ENCODE results near the gene FHIP1A. TPM values are rescaled to one million over a fixed set of nuclear protein-coding genes. Genes with fewer than 3 reads are reported as not detected.

FHIP1A gene
- total RNA-seq, 2 donors from 2014 or later: 4.9 to 28.8 TPM

GRCh38 chr4:151432654-151433053 is 23.7 kb downstream of the FHIP1A start:
- no peaks in the 10 kb centered on the region for H3K27me3 ChIP-seq (replicated peaks; ENCODE audit: insufficient read depth)
- H3K36me3 ChIP-seq: no peaks in the 10 kb centered on the region
- H3K9me3 ChIP-seq: no peaks in the 10 kb centered on the region
- TF ChIP-seq CTCF (IDR thresholded peaks at IDR 0.05): no peak
- H3K27ac ChIP-seq: no peak overlapping the region
- DNase-seq (ENCODE audit: low spot score): no peak
- ATAC-seq (ENCODE audit: insufficient number of reproducible peaks, low FRiP score, low read depth): no peak
- no peak overlapping the region for H3K4me3 ChIP-seq
- peaks cover 4 to 9% of the 10 kb centered on the region in 2 donors for H3K4me1 ChIP-seq (ENCODE audit: control insufficient read depth in 1 of 2, low read depth in 2 of 2)

- Histone ChIP-seq H3K4me3 (no peak overlapping the region), H3K27me3 (replicated peaks; ENCODE audit: insufficient read depth) (no peaks in the 10 kb centered on the region), H3K36me3 (no peaks in the 10 kb centered on the region), H3K4me1 (ENCODE audit: control insufficient read depth in 1 of 2, low read depth in 2 of 2) (peaks cover 4 to 9% of the 10 kb centered on the region in 2 donors), H3K9me3 (no peaks in the 10 kb centered on the region), H3K27ac (no peak overlapping the region)
- no peak for TF ChIP-seq CTCF (IDR thresholded peaks at IDR 0.05)
- no peak for DNase-seq (ENCODE audit: low spot score)
- no peak for ATAC-seq (ENCODE audit: insufficient number of reproducible peaks, low FRiP score, low read depth)
Observed at GRCh38 chr4:151434183-151434860, 25.3 kb downstream of the FHIP1A start.

- ATAC-seq (ENCODE audit: insufficient number of reproducible peaks, low FRiP score, low read depth): no peak
- no peaks in the 10 kb centered on the region for H3K27me3 ChIP-seq (replicated peaks; ENCODE audit: insufficient read depth)
- no peak for DNase-seq (ENCODE audit: low spot score)
- no peaks in the 10 kb centered on the region for H3K9me3 ChIP-seq
- no peak overlapping the region for H3K4me3 ChIP-seq
- H3K4me1 ChIP-seq (ENCODE audit: control insufficient read depth in 1 of 2, low read depth in 2 of 2): peaks cover 0 to 4% of the 10 kb centered on the region in 2 donors
- no peaks in the 10 kb centered on the region for H3K36me3 ChIP-seq
- TF ChIP-seq CTCF (IDR thresholded peaks at IDR 0.05): no peak
- no peak overlapping the region for H3K27ac ChIP-seq
Observed at GRCh38 chr4:151436093-151436518, 27.1 kb downstream of the FHIP1A start.

GRCh38 chr4:151437505-151437904 is 28.5 kb downstream of the FHIP1A start:
- no peak for ATAC-seq (ENCODE audit: insufficient number of reproducible peaks, low FRiP score, low read depth)
- H3K27ac ChIP-seq: no peak overlapping the region

GRCh38 chr4:151438154-151438553 is 29.2 kb downstream of the FHIP1A start:
- ATAC-seq (ENCODE audit: insufficient number of reproducible peaks, low FRiP score, low read depth) (no peak), DNase-seq (ENCODE audit: low spot score) (no peak)
- no peaks in the 10 kb centered on the region for H3K36me3 ChIP-seq
- no peak for TF ChIP-seq CTCF (IDR thresholded peaks at IDR 0.05)
- H3K4me3 ChIP-seq: no peak overlapping the region
- peaks cover 0 to 4% of the 10 kb centered on the region in 2 donors for H3K4me1 ChIP-seq (ENCODE audit: control insufficient read depth in 1 of 2, low read depth in 2 of 2)
- no peak overlapping the region for H3K27ac ChIP-seq
- H3K27me3 ChIP-seq (replicated peaks; ENCODE audit: insufficient read depth): no peaks in the 10 kb centered on the region
- no peaks in the 10 kb centered on the region for H3K9me3 ChIP-seq

More at GRCh38 chr4:151437505-151437904, 28.5 kb downstream of the FHIP1A start:
- DNase-seq (ENCODE audit: low spot score): no peak
- Histone ChIP-seq H3K27me3 (replicated peaks; ENCODE audit: insufficient read depth) (no peaks in the 10 kb centered on the region), H3K36me3 (no peaks in the 10 kb centered on the region), H3K4me3 (no peak overlapping the region), H3K9me3 (no peaks in the 10 kb centered on the region), H3K4me1 (ENCODE audit: control insufficient read depth in 1 of 2, low read depth in 2 of 2) (peaks cover 0 to 4% of the 10 kb centered on the region in 2 donors)
- no peak for TF ChIP-seq CTCF (IDR thresholded peaks at IDR 0.05)

Data from thoracic aorta (tissue), 2 donors.